ENCODE data around the gene ZCCHC2.

The ZCCHC2 gene

GRCh38 chr18:62512532-62512931 is 10.3 kb upstream of the ZCCHC2 start:
- FAIRE-seq, result no peak

GRCh38 chr18:62512996-62513395 is 9.8 kb upstream of the ZCCHC2 start:
- FAIRE-seq, result no peak

- no peak for FAIRE-seq
Measured at GRCh38 chr18:62514570-62514969, 8.3 kb upstream of the ZCCHC2 start.

- no peak for FAIRE-seq
Measured at GRCh38 chr18:62516242-62516641, 6.6 kb upstream of the ZCCHC2 start.

- no peak for FAIRE-seq
Measured at GRCh38 chr18:62518460-62519375, 4.1 kb upstream of the ZCCHC2 start.

GRCh38 chr18:62519684-62520083 is 3.1 kb upstream of the ZCCHC2 start:
- no peak for FAIRE-seq

GRCh38 chr18:62521082-62521481 is 1.7 kb upstream of the ZCCHC2 start:
- no peak for FAIRE-seq

- FAIRE-seq, result no peak
Measured at GRCh38 chr18:62521593-62521992, 1.2 kb upstream of the ZCCHC2 start.

GRCh38 chr18:62522178-62522503 is 684 bp upstream of the ZCCHC2 start:
- FAIRE-seq, result no peak

GRCh38 chr18:62523255-62523588 is 397 bp downstream of the ZCCHC2 start:
- FAIRE-seq, result no peak

GRCh38 chr18:62523631-62524439 is 1.0 kb downstream of the ZCCHC2 start:
- FAIRE-seq, result no peak

GRCh38 chr18:62524440-62525200 is 1.8 kb downstream of the ZCCHC2 start:
- no peak for FAIRE-seq

- no peak for FAIRE-seq
Measured at GRCh38 chr18:62525608-62526007, 2.8 kb downstream of the ZCCHC2 start.

- FAIRE-seq, result no peak
Measured at GRCh38 chr18:62526098-62527025, 3.5 kb downstream of the ZCCHC2 start.

GRCh38 chr18:62529597-62529996 is 6.8 kb downstream of the ZCCHC2 start:
- FAIRE-seq, result no peak

GRCh38 chr18:62531078-62531477 is 8.3 kb downstream of the ZCCHC2 start:
- FAIRE-seq, result no peak

GRCh38 chr18:62531931-62532330 is 9.1 kb downstream of the ZCCHC2 start:
- FAIRE-seq, result no peak

GRCh38 chr18:62536005-62536404 is 13.2 kb downstream of the ZCCHC2 start:
- no peak for FAIRE-seq

- no peak for FAIRE-seq
Measured at GRCh38 chr18:62537042-62537894, 14.4 kb downstream of the ZCCHC2 start.

- no peak for FAIRE-seq
Measured at GRCh38 chr18:62537946-62538345, 15.1 kb downstream of the ZCCHC2 start.

- FAIRE-seq, result no peak
Measured at GRCh38 chr18:62538881-62539280, 16.1 kb downstream of the ZCCHC2 start.
